ENCODE results near the gene UBE2J1.
A peak's percentile ranks its signal among the peaks of the same experiment; 100 is the strongest.

UBE2J1 gene

DNA sequence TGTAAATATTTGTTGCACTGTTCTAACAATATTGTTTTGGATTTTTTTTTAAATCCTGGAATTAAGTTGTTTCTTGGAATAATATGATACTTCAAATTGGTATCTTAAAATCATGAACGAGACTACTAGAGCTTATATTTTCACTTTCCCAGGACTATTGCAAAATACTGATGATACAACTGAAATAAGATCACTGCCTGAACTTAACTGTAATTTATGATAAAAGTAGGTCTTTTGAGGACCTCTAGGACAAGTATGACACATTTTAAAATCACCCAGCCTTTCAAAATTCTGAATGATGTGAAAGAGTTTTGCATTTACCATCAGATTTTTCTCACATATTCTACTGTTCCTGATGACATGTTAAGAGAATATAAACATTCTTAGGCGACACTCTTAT is 8.6 kb upstream of the UBE2J1 start:
- no peaks in the 10 kb centered on the region for H3K9me3 ChIP-seq (replicated peaks; ENCODE audit: low read length)
- no peaks in the 10 kb centered on the region for H3K36me3 ChIP-seq (ENCODE audit: insufficient read depth, low read length)
- no peak overlapping the region for H3K9ac ChIP-seq (ENCODE audit: low read depth, low read length)
- H3K4me2 ChIP-seq (ENCODE audit: low read length): no peak overlapping the region
- H3K4me1 ChIP-seq (ENCODE audit: control insufficient read depth, insufficient read depth, low read length): no peaks in the 10 kb centered on the region
- H3K27me3 ChIP-seq (ENCODE audit: control insufficient read depth, insufficient read depth, low read length): peaks cover 7% of the 10 kb centered on the region
- no peak overlapping the region for H3K4me3 ChIP-seq (ENCODE audit: low read length)

DNA sequence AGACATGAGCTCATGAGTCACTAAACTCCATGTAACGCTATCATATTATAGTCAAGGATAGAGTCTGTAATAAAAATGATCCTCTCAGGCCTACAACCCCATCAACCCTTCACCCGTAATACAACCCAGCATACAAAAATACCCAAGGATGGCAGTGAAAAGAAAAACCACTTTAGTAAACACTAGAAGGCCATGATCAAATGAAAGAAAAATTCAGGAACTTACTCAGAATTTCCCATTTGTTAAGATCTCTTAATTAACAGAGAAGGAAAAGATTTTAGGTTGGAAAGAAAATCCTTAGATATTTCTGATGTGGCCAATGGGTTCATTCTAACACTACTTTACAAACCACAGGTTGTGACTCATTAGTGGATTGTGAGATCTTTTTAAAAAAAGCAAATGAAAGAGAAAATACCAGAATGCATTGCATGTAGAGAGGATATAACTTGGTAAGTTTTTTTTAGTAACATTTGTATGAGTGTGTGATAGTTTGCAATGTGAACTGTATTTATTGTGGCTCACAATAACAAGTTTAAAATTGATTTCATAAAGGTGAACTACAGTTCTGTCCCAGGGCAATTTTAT is 8.0 kb upstream of the UBE2J1 start:
- Histone ChIP-seq H3K4me1 (ENCODE audit: control insufficient read depth, insufficient read depth, low read length) (no peaks in the 10 kb centered on the region), H3K4me2 (ENCODE audit: low read length) (no peak overlapping the region), H3K36me3 (ENCODE audit: insufficient read depth, low read length) (no peaks in the 10 kb centered on the region), H3K27me3 (ENCODE audit: control insufficient read depth, insufficient read depth, low read length) (peaks cover 7% of the 10 kb centered on the region), H3K4me3 (ENCODE audit: low read length) (no peak overlapping the region), H3K9me3 (replicated peaks; ENCODE audit: low read length) (no peaks in the 10 kb centered on the region), H3K9ac (ENCODE audit: low read depth, low read length) (no peak overlapping the region)

DNA sequence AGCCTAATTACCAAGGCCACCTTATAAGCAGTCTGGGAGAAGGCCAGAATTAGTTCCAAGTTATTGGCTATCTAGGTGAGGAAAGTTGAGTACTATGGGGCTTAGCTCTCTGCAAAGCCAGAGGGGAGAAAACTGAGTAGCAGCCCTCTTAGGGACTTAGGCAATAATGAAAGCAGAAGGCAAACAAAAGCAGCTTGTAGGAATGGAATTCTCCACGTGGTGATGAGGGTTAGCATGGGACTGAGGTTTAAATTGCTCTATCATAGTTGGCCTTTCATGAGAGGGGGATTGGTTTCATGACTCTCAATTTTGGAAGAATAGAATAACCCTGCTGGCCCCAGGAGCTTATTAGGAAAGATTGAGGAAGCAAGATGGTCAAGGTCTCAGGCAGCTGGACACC is 7.0 kb upstream of the UBE2J1 start:
- H3K4me1 ChIP-seq (ENCODE audit: control insufficient read depth, insufficient read depth, low read length): no peaks in the 10 kb centered on the region
- H3K36me3 ChIP-seq (ENCODE audit: insufficient read depth, low read length): no peaks in the 10 kb centered on the region
- H3K4me2 ChIP-seq (ENCODE audit: low read length): no peak overlapping the region
- no peak overlapping the region for H3K4me3 ChIP-seq (ENCODE audit: low read length)
- peaks cover 7% of the 10 kb centered on the region for H3K27me3 ChIP-seq (ENCODE audit: control insufficient read depth, insufficient read depth, low read length)
- H3K9me3 ChIP-seq (replicated peaks; ENCODE audit: low read length): no peaks in the 10 kb centered on the region
- H3K9ac ChIP-seq (ENCODE audit: low read depth, low read length): no peak overlapping the region

DNA sequence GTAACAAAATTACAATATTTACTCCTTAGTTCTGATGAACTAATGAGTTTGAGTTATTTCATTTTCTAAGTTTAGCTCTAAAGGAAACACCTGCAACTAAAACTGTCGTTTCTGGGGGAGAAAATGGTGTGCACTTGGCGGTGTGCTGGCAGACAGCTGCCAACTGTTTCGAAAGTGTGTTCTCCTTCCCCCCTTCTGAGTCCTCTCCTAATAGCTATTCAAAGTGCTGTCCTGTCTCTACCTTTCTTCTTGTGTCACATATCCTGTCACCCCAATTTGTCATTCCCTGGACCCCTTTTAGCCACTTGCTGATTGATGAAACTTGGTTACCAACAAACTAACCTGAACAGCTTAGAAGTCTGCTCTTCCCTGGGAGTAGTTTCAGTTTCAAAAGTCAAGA is 4.9 kb upstream of the UBE2J1 start:
- H3K9me3 ChIP-seq (replicated peaks; ENCODE audit: low read length): no peaks in the 10 kb centered on the region
- H3K4me3 ChIP-seq (ENCODE audit: low read length): no peak overlapping the region
- peaks cover 4% of the 10 kb centered on the region for H3K27me3 ChIP-seq (ENCODE audit: control insufficient read depth, insufficient read depth, low read length)
- no peaks in the 10 kb centered on the region for H3K4me1 ChIP-seq (ENCODE audit: control insufficient read depth, insufficient read depth, low read length)
- no peaks in the 10 kb centered on the region for H3K36me3 ChIP-seq (ENCODE audit: insufficient read depth, low read length)
- no peak overlapping the region for H3K4me2 ChIP-seq (ENCODE audit: low read length)
- H3K9ac ChIP-seq (ENCODE audit: low read depth, low read length): no peak overlapping the region

DNA sequence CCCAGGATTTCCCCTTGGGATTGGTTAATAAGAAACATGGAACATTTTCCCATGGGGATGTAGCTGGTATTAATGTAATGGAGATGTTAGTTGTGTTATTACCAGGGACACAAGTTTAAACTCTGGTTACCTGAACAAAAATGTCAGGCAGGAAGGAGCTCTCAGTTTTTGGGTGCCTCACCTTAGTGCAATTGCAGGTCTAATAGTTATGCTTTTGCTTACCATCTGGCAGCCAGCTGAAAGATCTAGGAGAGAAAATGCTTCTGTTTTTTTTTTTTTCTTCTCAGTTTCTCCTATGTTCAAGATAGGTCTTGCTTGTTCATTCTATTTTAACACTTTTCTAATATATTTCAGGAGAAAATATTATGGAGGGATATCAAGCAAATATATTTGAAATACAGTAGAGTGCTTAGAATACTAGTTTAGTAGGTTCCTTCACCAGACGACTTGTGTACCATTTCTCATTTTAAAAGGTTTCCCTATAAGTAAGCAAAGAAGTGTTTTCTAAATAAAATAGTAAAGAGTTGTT is 4.2 kb upstream of the UBE2J1 start:
- no peak overlapping the region for H3K4me2 ChIP-seq (ENCODE audit: low read length)
- no peak overlapping the region for H3K9ac ChIP-seq (ENCODE audit: low read depth, low read length)
- peaks cover 4% of the 10 kb centered on the region for H3K27me3 ChIP-seq (ENCODE audit: control insufficient read depth, insufficient read depth, low read length)
- H3K9me3 ChIP-seq (replicated peaks; ENCODE audit: low read length): no peaks in the 10 kb centered on the region
- H3K4me1 ChIP-seq (ENCODE audit: control insufficient read depth, insufficient read depth, low read length): no peaks in the 10 kb centered on the region
- H3K36me3 ChIP-seq (ENCODE audit: insufficient read depth, low read length): no peaks in the 10 kb centered on the region
- no peak overlapping the region for H3K4me3 ChIP-seq (ENCODE audit: low read length)

DNA sequence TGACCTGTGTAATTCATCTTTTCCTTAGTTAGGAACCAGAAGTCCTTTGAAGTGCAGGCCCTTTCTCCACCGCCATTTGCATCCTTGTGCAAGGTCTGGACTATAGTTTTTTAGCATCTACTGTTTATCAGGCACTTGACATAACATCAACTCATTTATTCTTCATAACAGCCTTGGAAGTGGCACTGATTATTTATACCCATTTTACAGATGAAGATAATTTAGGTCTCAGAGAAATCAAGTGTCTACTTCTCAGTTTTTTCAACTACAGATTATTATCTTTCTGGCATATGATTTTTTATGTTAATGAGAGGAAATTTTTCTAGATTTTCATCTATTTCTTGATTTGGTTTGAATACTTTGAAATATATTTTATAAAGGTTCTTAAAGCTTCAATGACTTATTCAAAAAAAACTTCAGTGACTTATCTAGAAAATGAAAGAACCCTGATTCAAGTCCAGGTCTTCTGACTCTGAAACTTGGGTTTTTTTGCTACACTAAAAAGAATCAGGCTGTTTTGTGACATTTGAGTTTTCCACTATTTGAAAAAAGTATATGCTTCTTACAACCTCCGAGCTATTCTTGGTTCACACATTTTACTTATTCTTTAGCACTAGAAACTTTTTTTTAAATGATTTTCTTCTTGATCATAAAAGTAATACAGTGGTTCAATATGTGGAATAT is 3.1 kb upstream of the UBE2J1 start:
- no peak overlapping the region for H3K9ac ChIP-seq (ENCODE audit: low read depth, low read length)

DNA sequence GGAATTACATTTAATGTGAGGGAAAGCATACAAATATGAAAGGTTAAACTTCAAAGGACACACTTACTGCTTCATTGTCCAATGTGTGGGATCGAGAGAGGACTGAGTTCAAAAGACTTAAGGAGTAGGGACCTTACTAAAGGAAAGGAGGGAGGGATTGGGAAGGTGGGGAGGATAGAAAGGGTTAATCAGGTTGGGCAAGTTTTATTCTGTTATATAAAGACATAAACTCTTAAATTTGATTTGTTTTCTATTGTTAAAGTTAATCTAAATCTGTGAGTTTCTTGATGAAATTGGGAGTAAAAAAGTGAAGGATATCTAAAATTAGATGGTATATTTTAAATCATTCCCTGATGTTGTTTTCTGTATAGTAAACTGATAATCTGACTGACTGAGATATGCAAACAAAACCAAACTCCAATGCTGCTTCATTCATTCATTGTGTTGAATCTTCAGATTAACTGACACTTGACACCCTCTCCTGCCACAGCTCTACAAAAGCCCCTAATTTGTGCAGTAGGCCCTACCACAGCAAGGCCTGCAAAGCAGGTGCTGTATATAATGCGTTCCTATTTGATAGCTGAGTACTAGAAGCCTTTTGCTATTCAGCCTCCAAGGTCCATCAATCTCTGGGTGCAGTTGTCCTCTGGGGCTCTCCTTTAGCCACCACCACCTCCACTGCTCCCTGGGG is 1.3 kb upstream of the UBE2J1 start:
- no peak overlapping the region for H3K4me2 ChIP-seq (ENCODE audit: low read length)
- peaks cover 15% of the 10 kb centered on the region for H3K4me1 ChIP-seq (ENCODE audit: control insufficient read depth, insufficient read depth, low read length)
- no peaks in the 10 kb centered on the region for H3K36me3 ChIP-seq (ENCODE audit: insufficient read depth, low read length)
- H3K27me3 ChIP-seq (ENCODE audit: control insufficient read depth, insufficient read depth, low read length): peaks cover 4% of the 10 kb centered on the region
- no peak overlapping the region for H3K4me3 ChIP-seq (ENCODE audit: low read length)
- H3K9me3 ChIP-seq (replicated peaks; ENCODE audit: low read length): no peaks in the 10 kb centered on the region
- no peak overlapping the region for H3K9ac ChIP-seq (ENCODE audit: low read depth, low read length)

More for the DNA sequence above, 3.1 kb upstream of the UBE2J1 start:
- Histone ChIP-seq H3K4me3 (ENCODE audit: low read length) (no peak overlapping the region), H3K27me3 (ENCODE audit: control insufficient read depth, insufficient read depth, low read length) (peaks cover 4% of the 10 kb centered on the region), H3K9me3 (replicated peaks; ENCODE audit: low read length) (no peaks in the 10 kb centered on the region), H3K4me2 (ENCODE audit: low read length) (no peak overlapping the region), H3K4me1 (ENCODE audit: control insufficient read depth, insufficient read depth, low read length) (peaks cover 7% of the 10 kb centered on the region), H3K36me3 (ENCODE audit: insufficient read depth, low read length) (no peaks in the 10 kb centered on the region)

DNA sequence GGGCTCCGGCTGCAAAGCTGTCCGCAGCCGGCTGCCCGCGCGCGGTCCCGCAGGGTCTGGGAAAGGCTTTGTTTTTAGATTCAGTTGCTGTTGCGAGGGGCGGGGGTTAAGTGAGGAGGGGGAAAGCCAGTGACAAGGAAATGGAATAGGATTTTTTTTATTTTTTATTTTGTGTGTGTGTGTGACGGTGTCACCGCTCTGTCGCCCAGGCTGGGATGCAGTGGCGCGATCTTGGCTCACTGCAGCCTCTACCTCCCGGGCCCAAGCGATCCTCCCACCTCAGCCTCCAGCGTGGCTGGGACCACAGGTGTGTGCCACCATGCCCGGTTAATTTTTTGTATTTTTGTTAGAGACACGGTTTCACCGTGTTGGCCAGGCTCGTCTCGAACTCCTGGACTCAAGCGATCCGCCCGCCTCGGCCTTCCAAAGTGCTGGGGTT is 615 bp upstream of the UBE2J1 start:
- peak overlapping the region; percentile 96 for H3K4me2 ChIP-seq (ENCODE audit: low read length)
- H3K36me3 ChIP-seq (ENCODE audit: insufficient read depth, low read length): no peaks in the 10 kb centered on the region
- no peaks in the 10 kb centered on the region for H3K9me3 ChIP-seq (replicated peaks; ENCODE audit: low read length)
- H3K27me3 ChIP-seq (ENCODE audit: control insufficient read depth, insufficient read depth, low read length): peaks cover 4% of the 10 kb centered on the region
- peaks cover 18% of the 10 kb centered on the region for H3K4me1 ChIP-seq (ENCODE audit: control insufficient read depth, insufficient read depth, low read length)
- peak overlapping the region; percentile 100 for H3K9ac ChIP-seq (ENCODE audit: low read depth, low read length)
- peak overlapping the region; percentile 99 for H3K4me3 ChIP-seq (ENCODE audit: low read length)

DNA sequence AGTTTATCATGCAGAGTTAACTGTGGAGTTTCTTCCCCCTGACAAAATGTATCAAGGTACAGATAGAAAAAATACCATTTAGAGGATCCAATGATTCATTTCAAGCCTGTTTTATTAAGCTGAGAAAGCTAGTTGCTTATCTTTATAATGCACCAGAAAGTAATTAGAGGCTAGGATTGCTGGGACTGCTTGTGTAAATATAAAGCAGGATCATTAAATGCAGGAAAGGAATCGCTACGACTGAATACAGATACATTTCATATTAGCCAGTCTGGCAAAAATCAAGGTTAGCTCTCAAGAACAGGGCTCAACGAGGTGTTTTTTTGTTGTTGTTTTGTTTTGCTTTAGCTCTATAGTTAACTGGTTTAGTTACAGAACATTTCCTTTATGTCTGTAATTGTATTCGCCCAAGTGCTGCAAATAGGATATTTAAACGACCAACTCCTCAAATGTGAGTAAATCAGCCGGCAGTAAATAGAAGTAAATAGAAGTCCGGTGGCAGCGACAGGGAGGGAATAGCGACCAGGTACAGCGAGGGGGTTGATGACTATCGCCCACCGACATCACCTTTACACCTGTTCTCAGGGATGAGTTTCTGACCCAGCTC is 748 bp downstream of the UBE2J1 start:
- Histone ChIP-seq H3K9me3 (replicated peaks; ENCODE audit: low read length) (no peaks in the 10 kb centered on the region), H3K4me1 (ENCODE audit: control insufficient read depth, insufficient read depth, low read length) (peaks cover 23% of the 10 kb centered on the region), H3K4me2 (ENCODE audit: low read length) (peak overlapping the region; percentile 96), H3K36me3 (ENCODE audit: insufficient read depth, low read length) (no peaks in the 10 kb centered on the region), H3K27me3 (ENCODE audit: control insufficient read depth, insufficient read depth, low read length) (no peaks in the 10 kb centered on the region), H3K4me3 (ENCODE audit: low read length) (peak overlapping the region; percentile 99), H3K9ac (ENCODE audit: low read depth, low read length) (peak overlapping the region; percentile 100)

DNA sequence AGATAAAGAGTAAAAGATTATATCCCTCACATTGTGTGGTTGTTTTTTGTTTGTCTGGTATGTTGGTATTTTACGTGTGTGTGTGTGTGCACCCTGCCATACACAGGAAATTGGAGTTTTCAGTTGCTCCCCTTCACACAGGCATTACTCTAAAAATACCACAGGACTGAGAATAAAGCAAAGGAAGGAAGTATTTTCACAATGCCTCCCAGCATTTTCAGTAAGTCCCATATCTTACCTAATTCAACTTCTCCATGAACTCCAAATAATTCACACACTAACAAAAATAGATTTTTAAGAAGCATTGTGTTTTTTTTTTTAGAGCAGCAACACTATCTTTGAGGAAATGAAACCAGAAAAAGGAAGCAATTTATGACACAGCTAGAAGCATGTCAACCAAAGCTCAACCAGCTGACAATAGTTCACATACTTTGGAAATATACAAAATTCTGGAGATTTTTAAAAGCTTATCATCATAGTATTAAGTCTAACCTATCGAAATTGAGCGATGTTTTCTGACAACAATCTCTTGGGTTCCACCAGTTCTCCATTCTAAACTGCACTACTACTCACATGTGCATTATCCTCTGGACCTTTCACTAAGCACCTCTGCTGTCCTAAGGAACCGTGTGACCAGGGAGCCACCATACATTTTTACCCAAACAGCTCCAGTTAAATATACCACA is 2.1 kb downstream of the UBE2J1 start:
- H3K9ac ChIP-seq (ENCODE audit: low read depth, low read length): no peak overlapping the region
- H3K27me3 ChIP-seq (ENCODE audit: control insufficient read depth, insufficient read depth, low read length): no peaks in the 10 kb centered on the region
- peaks cover 23% of the 10 kb centered on the region for H3K4me1 ChIP-seq (ENCODE audit: control insufficient read depth, insufficient read depth, low read length)
- H3K9me3 ChIP-seq (replicated peaks; ENCODE audit: low read length): no peaks in the 10 kb centered on the region
- H3K4me2 ChIP-seq (ENCODE audit: low read length): peak overlapping the region; percentile 96
- no peaks in the 10 kb centered on the region for H3K36me3 ChIP-seq (ENCODE audit: insufficient read depth, low read length)
- peak overlapping the region; percentile 99 for H3K4me3 ChIP-seq (ENCODE audit: low read length)

DNA sequence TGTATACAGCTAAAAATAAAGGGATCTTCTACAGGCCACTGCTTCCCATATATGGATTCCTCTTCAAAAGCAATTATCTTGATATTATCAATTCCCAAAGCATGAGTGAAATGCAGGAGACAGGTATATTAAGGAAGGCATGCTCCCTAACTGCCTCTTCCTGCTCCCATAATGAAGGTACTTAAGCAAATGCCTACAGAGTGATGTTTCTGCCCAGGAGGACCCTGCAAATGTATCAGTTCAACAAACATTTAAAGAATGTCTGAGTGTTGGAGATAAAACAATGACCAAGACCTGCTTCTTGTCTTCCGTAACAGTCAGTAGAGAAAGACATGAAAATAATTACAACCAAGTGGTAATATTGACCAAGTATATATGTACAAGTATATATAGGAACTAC is 4.2 kb downstream of the UBE2J1 start:
- Histone ChIP-seq H3K9ac (ENCODE audit: low read depth, low read length) (no peak overlapping the region), H3K4me3 (ENCODE audit: low read length) (no peak overlapping the region), H3K4me1 (ENCODE audit: control insufficient read depth, insufficient read depth, low read length) (peaks cover 23% of the 10 kb centered on the region)

More for the DNA sequence above, 4.2 kb downstream of the UBE2J1 start:
- Histone ChIP-seq H3K9me3 (replicated peaks; ENCODE audit: low read length) (no peaks in the 10 kb centered on the region), H3K4me2 (ENCODE audit: low read length) (no peak overlapping the region), H3K27me3 (ENCODE audit: control insufficient read depth, insufficient read depth, low read length) (no peaks in the 10 kb centered on the region), H3K36me3 (ENCODE audit: insufficient read depth, low read length) (no peaks in the 10 kb centered on the region)
